Progenitor cell of endocrine pancreas (in vitro differentiated cells): ENCODE measurements around the gene BATF. TPM values are rescaled to one million over a fixed set of nuclear protein-coding genes. Genes with fewer than 3 reads are reported as not detected.

Experiments used
- DNase-seq: peaks from one replicate; pipeline ENCODE4 v3.0.0; 2021; ENCODE audit warnings: low spot score; ENCODE audit not compliant: unreplicated experiment
- H3K27ac Mint-ChIP-seq: 2 replicates; pipeline ENCODE4 v1.8.0; 2021; ENCODE audit warnings: mild to moderate bottlenecking, moderate library complexity, mixed read lengths
- H3K27me3 Mint-ChIP-seq: 2 replicates; pipeline ENCODE4 v1.8.0; 2021; ENCODE audit warnings: mixed read lengths
- H3K36me3 Mint-ChIP-seq: 2 replicates; pipeline ENCODE4 v1.8.0; 2022; ENCODE audit warnings: mixed read lengths; ENCODE audit not compliant: insufficient read depth
- H3K4me1 Mint-ChIP-seq: 2 replicates; pipeline ENCODE4 v1.8.0; 2021; ENCODE audit warnings: low read depth, mixed read lengths
- H3K4me3 Mint-ChIP-seq: 2 replicates; pipeline ENCODE4 v1.8.0; 2021; ENCODE audit warnings: low read depth, mild to moderate bottlenecking, moderate library complexity, mixed read lengths
- H3K9me3 Mint-ChIP-seq: 2 replicates; pipeline ENCODE4 v1.8.0; 2021; ENCODE audit warnings: low read depth, mixed read lengths
- total RNA-seq: library from RNA; stranded (reverse); gene quantifications from 2 replicates; pipeline ENCODE4 v1.2.1, GENCODE V29; 2021
- TF ChIP-seq, protein P1 (sequence below): fragments of 200-600 bp; sonication (generic); IDR thresholded peaks from one replicate; pipeline ENCODE4 v1.5.0; 2021; ENCODE audit warnings: antibody characterized with exemption, mild to moderate bottlenecking; ENCODE audit not compliant: unreplicated experiment

Gene BATF
- total RNA-seq, 1 donor from 2014 or later = not detected

DNA sequence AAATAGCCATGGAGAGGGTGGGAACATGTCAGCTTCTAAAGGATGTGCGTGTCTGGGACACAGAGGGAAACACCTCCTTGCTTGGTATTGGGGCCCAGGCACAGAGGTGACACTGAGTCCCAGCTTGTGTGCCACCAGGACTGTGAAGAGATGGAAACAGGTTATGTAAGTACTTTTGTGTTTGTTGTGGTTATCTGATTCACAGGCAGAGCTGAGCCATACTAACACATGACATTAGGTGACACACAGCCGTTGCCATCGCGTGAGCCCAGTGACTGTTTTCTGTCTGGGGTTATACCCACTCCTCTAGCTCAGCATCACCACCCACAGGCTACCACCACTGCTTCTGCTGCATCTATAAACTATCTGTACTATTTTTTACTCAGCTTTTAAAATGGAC lies 44.1 kb downstream of the BATF start:
- no peak overlapping the region for H3K4me3 Mint-ChIP-seq
- TF ChIP-seq, protein P1, sequence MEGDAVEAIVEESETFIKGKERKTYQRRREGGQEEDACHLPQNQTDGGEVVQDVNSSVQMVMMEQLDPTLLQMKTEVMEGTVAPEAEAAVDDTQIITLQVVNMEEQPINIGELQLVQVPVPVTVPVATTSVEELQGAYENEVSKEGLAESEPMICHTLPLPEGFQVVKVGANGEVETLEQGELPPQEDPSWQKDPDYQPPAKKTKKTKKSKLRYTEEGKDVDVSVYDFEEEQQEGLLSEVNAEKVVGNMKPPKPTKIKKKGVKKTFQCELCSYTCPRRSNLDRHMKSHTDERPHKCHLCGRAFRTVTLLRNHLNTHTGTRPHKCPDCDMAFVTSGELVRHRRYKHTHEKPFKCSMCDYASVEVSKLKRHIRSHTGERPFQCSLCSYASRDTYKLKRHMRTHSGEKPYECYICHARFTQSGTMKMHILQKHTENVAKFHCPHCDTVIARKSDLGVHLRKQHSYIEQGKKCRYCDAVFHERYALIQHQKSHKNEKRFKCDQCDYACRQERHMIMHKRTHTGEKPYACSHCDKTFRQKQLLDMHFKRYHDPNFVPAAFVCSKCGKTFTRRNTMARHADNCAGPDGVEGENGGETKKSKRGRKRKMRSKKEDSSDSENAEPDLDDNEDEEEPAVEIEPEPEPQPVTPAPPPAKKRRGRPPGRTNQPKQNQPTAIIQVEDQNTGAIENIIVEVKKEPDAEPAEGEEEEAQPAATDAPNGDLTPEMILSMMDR = no peak
- H3K36me3 Mint-ChIP-seq = no peaks in the 10 kb centered on the region
- no peaks in the 10 kb centered on the region for H3K9me3 Mint-ChIP-seq
- no peaks in the 10 kb centered on the region for H3K4me1 Mint-ChIP-seq
- H3K27ac Mint-ChIP-seq = no peak overlapping the region
- H3K27me3 Mint-ChIP-seq = peaks cover 21% of the 10 kb centered on the region
- no peak for DNase-seq

DNA sequence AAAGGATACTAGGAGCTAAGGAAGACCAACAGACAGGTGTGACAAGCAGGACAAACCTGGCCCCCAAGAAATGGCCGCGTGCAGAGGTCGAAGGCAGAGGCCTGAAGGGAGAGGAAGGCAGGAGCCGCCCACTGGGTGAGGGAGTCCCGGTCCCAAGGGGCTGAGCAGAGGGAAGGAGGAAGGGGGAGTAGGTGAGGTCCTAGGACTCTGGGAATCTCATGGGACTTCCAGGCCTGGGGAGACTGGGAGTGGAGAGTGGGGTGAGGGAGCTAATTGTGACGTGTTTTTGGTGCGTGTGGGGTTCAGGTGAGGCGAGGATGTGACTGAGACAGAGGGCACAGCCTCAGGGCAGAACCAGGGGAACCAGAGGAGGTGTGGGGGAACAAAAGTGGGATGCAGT lies 44.5 kb downstream of the BATF start:
- H3K4me1 Mint-ChIP-seq = no peaks in the 10 kb centered on the region
- H3K4me3 Mint-ChIP-seq = no peak overlapping the region

DNA sequence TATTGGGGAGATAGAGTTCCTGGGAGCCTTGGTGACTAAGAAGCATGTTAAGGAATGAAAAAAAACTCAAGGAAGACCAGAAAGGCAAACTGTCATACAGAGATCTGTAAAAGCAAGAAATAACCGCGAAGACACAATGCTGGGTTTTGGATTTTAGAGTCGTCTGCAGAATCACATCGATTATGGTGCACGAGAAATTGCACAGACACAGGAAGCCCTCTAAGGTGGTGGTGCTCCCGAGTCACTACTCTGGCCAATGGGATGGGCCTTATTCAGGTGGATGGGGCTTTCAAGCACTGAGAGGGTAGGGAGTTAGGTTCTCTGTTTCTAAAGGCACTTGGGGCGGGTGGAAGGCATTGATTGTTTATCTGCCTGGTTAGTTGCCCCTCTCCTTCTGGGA lies 45.9 kb downstream of the BATF start:
- Mint-ChIP-seq H3K27me3 (peaks cover 32% of the 10 kb centered on the region), H3K36me3 (no peaks in the 10 kb centered on the region), H3K27ac (no peak overlapping the region), H3K4me1 (no peaks in the 10 kb centered on the region), H3K9me3 (no peaks in the 10 kb centered on the region), H3K4me3 (no peak overlapping the region)
- TF ChIP-seq, protein P1 = no peak
- DNase-seq = no peak

More for the DNA sequence above, 44.5 kb downstream of the BATF start:
- DNase-seq = no peak
- TF ChIP-seq, protein P1 = no peak
- Mint-ChIP-seq H3K27me3 (peaks cover 25% of the 10 kb centered on the region), H3K9me3 (no peaks in the 10 kb centered on the region), H3K27ac (no peak overlapping the region), H3K36me3 (no peaks in the 10 kb centered on the region)

DNA sequence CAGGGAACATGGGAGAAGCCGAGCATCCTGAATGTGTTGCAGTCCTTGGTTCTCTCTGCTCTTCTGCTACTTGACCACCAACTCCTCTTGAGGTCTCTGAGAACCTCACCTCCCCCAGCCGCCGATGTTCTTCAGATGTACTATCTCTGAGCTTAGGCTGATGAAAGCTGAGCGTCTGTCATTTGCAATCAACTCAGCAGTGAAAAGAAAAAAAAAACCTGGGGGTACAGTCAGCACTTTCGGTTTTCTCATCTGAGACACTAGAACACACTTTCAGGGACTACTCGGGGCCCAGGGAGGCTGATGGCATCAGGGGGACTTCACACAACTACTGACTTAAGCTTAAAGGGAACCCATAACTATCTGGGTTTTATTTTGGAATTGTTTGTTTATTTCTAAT lies 46.5 kb downstream of the BATF start:
- Mint-ChIP-seq H3K27me3 (peaks cover 38% of the 10 kb centered on the region), H3K4me1 (no peaks in the 10 kb centered on the region), H3K4me3 (no peak overlapping the region), H3K36me3 (no peaks in the 10 kb centered on the region), H3K27ac (no peak overlapping the region), H3K9me3 (no peaks in the 10 kb centered on the region)
- TF ChIP-seq, protein P1 = no peak
- DNase-seq = no peak

DNA sequence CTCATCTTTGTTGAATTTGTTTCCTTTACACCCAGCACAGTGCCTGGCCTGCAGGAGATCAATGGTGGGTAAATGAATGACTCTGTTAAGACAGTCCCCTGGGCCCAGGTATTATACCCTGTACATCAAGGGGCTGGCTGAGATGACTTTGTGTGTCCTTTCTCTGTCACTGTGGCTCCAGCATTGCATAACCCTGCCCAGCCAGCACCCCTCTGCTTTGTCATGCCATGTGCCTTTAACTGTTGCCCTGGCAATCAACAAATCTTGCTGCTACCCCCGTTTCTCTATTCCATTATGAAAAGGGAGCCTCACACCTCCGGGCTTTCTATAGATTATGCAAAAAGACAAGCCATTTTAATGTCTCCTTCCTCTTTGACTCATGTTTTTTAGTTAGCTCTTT lies 48.5 kb downstream of the BATF start:
- no peaks in the 10 kb centered on the region for H3K4me1 Mint-ChIP-seq
- H3K27ac Mint-ChIP-seq = no peak overlapping the region
- TF ChIP-seq, protein P1 = no peak
- no peak for DNase-seq
- no peaks in the 10 kb centered on the region for H3K9me3 Mint-ChIP-seq
- peaks cover 48% of the 10 kb centered on the region for H3K27me3 Mint-ChIP-seq
- H3K36me3 Mint-ChIP-seq = no peaks in the 10 kb centered on the region
- H3K4me3 Mint-ChIP-seq = no peak overlapping the region
